ENCODE data around the gene FCSK.
A peak's percentile ranks its signal among the peaks of the same experiment; 100 is the strongest.

Gene FCSK

DNA sequence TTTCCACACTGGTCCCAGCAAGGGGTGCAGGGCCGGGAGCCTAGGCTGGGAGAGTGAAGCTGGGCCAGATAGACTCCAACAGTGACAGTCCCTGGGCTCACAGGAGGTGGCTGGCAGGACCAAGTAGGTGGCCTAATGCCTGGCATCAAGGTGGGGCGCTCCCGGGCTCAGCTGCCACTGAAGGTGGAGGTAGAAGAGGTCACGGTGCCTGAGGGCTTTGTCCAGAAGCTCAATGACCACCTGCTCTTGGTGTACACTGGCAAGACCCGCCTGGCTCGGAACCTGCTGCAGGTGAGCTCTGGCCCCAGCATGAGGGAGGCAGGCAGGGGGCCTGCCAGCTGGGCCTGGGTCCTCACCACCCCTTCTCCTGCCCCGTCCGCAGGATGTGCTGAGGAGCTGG lies 23.8 kb downstream of the FCSK start:
- no peak for ATAC-seq (ENCODE audit: low read depth)
- DNase-seq (ENCODE audit: low spot score), result no peak
- Histone ChIP-seq H3K27me3 (ENCODE audit: insufficient read depth, poor library complexity, severe bottlenecking) (no peaks in the 10 kb centered on the region), H3K36me3 (ENCODE audit: low read depth) (peaks cover 35% of the 10 kb centered on the region), H3K4me3 (ENCODE audit: severe bottlenecking) (no peak overlapping the region), H3K9me3 (ENCODE audit: severe bottlenecking) (no peaks in the 10 kb centered on the region), H3K4me1 (ENCODE audit: insufficient read depth, poor library complexity, severe bottlenecking) (peaks cover 15% of the 10 kb centered on the region), H3K27ac (ENCODE audit: poor library complexity, severe bottlenecking) (peak overlapping the region; percentile 11)
- TF ChIP-seq, protein P1, sequence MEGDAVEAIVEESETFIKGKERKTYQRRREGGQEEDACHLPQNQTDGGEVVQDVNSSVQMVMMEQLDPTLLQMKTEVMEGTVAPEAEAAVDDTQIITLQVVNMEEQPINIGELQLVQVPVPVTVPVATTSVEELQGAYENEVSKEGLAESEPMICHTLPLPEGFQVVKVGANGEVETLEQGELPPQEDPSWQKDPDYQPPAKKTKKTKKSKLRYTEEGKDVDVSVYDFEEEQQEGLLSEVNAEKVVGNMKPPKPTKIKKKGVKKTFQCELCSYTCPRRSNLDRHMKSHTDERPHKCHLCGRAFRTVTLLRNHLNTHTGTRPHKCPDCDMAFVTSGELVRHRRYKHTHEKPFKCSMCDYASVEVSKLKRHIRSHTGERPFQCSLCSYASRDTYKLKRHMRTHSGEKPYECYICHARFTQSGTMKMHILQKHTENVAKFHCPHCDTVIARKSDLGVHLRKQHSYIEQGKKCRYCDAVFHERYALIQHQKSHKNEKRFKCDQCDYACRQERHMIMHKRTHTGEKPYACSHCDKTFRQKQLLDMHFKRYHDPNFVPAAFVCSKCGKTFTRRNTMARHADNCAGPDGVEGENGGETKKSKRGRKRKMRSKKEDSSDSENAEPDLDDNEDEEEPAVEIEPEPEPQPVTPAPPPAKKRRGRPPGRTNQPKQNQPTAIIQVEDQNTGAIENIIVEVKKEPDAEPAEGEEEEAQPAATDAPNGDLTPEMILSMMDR (IDR thresholded peaks at IDR 0.05; ENCODE audit: poor library complexity, severe bottlenecking), result no peak

DNA sequence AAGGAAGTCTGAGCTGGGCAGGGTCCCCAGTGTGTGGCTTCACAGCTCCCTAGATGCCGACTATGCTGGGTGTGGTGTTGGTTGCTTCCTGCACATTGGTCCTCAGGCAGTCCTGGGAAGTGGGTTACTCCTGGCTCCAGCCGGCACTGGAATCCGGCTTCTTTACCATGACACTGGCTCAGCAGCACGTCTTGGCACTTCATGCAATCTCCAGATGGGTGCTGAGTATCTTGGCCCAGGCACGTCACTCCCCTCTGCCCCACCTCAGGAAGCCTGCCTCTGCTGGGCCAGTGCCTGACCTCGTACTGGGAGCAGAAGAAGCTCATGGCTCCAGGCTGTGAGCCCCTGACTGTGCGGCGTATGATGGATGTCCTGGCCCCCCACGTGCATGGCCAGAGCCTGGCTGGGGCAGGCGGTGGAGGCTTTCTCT lies 24.5 kb downstream of the FCSK start:
- TF ChIP-seq, protein P1 (IDR thresholded peaks at IDR 0.05; ENCODE audit: poor library complexity, severe bottlenecking), result no peak
- DNase-seq (ENCODE audit: low spot score), result no peak
- Histone ChIP-seq H3K9me3 (ENCODE audit: severe bottlenecking) (no peaks in the 10 kb centered on the region), H3K27ac (ENCODE audit: poor library complexity, severe bottlenecking) (peak overlapping the region; percentile 11), H3K27me3 (ENCODE audit: insufficient read depth, poor library complexity, severe bottlenecking) (no peaks in the 10 kb centered on the region), H3K4me1 (ENCODE audit: insufficient read depth, poor library complexity, severe bottlenecking) (peaks cover 15% of the 10 kb centered on the region), H3K4me3 (ENCODE audit: severe bottlenecking) (no peak overlapping the region), H3K36me3 (ENCODE audit: low read depth) (peaks cover 43% of the 10 kb centered on the region)
- ATAC-seq (ENCODE audit: low read depth), result 0 out of 3 replicates have a peak, but pooled peaks have one; percentile 3

DNA sequence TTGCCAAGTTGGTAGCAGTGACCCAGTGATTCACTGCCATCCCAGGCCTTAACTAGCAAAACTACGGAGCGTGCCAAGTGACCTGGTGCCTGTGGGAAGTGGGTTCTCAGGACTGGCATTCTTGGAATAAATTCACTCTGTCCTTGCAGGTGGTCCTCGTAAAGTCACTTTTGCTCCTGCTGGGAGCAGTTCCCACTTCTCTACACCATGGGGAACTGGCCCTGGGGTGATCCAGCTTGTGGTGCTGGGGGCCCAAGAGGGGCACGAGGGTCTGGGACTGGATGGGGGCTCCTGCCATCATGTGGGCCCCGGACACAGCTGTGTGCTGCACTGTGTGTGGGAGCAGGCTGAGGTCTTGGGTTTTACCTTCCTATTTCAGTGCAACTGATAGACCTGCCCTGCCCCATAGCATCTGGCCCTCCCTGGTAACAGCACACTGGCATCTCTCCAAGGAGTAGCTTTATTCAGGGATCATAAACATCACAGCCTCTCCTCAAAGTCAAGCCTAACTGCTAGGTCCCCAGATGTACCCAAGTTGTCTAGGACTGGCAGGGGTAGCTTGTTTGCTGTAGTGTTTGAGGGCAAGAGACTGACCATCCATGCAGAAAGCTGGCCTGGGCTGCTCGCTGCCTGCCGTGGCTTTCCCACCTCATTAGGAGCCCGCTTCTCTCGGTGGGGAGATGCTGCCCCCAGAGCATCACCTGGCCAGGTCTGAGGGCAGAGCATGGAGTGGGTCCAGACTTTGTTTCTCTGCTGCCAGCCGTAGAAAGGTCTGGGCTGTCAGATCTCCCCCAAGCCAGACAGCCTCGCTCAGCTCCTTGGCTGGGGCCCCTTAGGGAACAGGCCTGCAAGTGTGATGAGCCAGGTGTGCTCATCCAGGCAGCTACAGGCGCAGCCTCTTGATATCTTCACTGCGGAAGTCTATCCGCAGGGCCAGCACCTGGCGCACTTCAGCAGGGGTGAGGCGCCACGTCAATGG lies 26.0 kb downstream of the FCSK start:
- Histone ChIP-seq H3K4me1 (ENCODE audit: insufficient read depth, poor library complexity, severe bottlenecking) (peaks cover 15% of the 10 kb centered on the region), H3K36me3 (ENCODE audit: low read depth) (peaks cover 58% of the 10 kb centered on the region), H3K9me3 (ENCODE audit: severe bottlenecking) (no peaks in the 10 kb centered on the region), H3K27me3 (ENCODE audit: insufficient read depth, poor library complexity, severe bottlenecking) (no peaks in the 10 kb centered on the region), H3K4me3 (ENCODE audit: severe bottlenecking) (no peak overlapping the region), H3K27ac (ENCODE audit: poor library complexity, severe bottlenecking) (no peak overlapping the region)
- ATAC-seq (ENCODE audit: low read depth), result no peak
- TF ChIP-seq, protein P1 (IDR thresholded peaks at IDR 0.05; ENCODE audit: poor library complexity, severe bottlenecking), result no peak
- no peak for DNase-seq (ENCODE audit: low spot score)

DNA sequence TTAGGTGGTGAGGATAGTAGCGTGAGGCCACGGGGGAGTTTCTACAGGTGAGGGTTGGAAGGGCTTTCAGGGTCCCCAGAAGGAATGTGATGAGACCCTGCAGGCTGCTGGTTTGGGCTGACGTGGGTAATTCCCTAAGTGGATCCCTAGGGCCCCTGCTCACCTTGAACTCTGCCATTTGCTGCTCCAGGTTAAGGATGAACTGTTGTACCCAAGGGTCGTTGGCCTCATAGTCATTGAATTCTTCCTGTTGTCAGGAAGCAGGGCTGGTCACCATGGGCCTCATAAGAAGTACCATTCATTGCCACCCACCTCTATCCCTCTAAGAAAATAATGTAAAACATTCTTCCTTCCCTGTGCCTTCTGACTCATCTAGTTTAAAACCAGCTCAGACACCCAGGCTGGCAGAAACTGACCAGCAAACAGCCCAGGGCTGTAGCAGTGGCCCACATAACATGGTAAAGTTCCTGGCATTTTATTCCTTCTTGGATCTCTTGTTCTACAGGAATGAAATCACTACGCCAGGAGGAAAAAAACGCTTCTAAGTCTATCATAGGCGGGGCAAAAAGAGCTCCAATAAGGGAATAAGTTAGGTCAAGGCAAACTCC lies 27.6 kb downstream of the FCSK start:
- 0 out of 3 replicates have a peak, but pooled peaks have one; percentile 12 for ATAC-seq (ENCODE audit: low read depth)
- no peak for DNase-seq (ENCODE audit: low spot score)
- H3K36me3 ChIP-seq (ENCODE audit: low read depth), result peaks cover 64% of the 10 kb centered on the region
- H3K4me3 ChIP-seq (ENCODE audit: severe bottlenecking), result no peak overlapping the region
- no peaks in the 10 kb centered on the region for H3K27me3 ChIP-seq (ENCODE audit: insufficient read depth, poor library complexity, severe bottlenecking)
- no peak overlapping the region for H3K27ac ChIP-seq (ENCODE audit: poor library complexity, severe bottlenecking)
- TF ChIP-seq, protein P1 (IDR thresholded peaks at IDR 0.05; ENCODE audit: poor library complexity, severe bottlenecking), result no peak
- H3K4me1 ChIP-seq (ENCODE audit: insufficient read depth, poor library complexity, severe bottlenecking), result peaks cover 4% of the 10 kb centered on the region
- H3K9me3 ChIP-seq (ENCODE audit: severe bottlenecking), result no peaks in the 10 kb centered on the region
